ENCODE measurements around the gene NACAD. TPM values are rescaled to one million over a fixed set of nuclear protein-coding genes. Genes with fewer than 3 reads are reported as not detected.

NACAD gene
- total RNA-seq, 4 donors from 2014 or later: 0.51 to 26.9 (median 5.4) TPM

GRCh38 chr7:45044338-45044737, 44.4 kb downstream of the NACAD start:
- Histone ChIP-seq H3K27ac (no peak overlapping the region), H3K4me1 (no peaks in the 10 kb centered on the region), H3K36me3 (no peaks in the 10 kb centered on the region), H3K4me3 (no peak overlapping the region), H3K27me3 (no peaks in the 10 kb centered on the region), H3K9me3 (no peaks in the 10 kb centered on the region)
- DNase-seq: no peak
- intact Hi-C loops (cut with DNase I; ENCODE audit: low total_unique reads): no loop called here
- TF ChIP-seq CTCF (IDR thresholded peaks at IDR 0.05): no peak
- no peak for TF ChIP-seq POLR2A (IDR thresholded peaks at IDR 0.05)

- DNase-seq: no peak
- H3K4me3 ChIP-seq: no peak overlapping the region
- no peaks in the 10 kb centered on the region for H3K36me3 ChIP-seq
- no peak overlapping the region for H3K27ac ChIP-seq
- no peaks in the 10 kb centered on the region for H3K4me1 ChIP-seq
- H3K27me3 ChIP-seq: no peaks in the 10 kb centered on the region
- intact Hi-C loops (cut with DNase I; ENCODE audit: low total_unique reads): no loop called here
- no peak for TF ChIP-seq POLR2A (IDR thresholded peaks at IDR 0.05)
- TF ChIP-seq CTCF (IDR thresholded peaks at IDR 0.05): no peak
- H3K9me3 ChIP-seq: no peaks in the 10 kb centered on the region
Measured at GRCh38 chr7:45039106-45039505, 49.7 kb downstream of the NACAD start.

- no peak for DNase-seq
- Histone ChIP-seq H3K27me3 (no peaks in the 10 kb centered on the region), H3K27ac (no peak overlapping the region), H3K4me1 (no peaks in the 10 kb centered on the region), H3K9me3 (no peaks in the 10 kb centered on the region), H3K4me3 (no peak overlapping the region), H3K36me3 (no peaks in the 10 kb centered on the region)
- TF ChIP-seq POLR2A (IDR thresholded peaks at IDR 0.05) (no peak), CTCF (IDR thresholded peaks at IDR 0.05) (no peak)
- intact Hi-C loops (cut with DNase I; ENCODE audit: low total_unique reads): no loop called here
Measured at GRCh38 chr7:45037876-45038275, 50.9 kb downstream of the NACAD start.

- Histone ChIP-seq H3K27me3 (no peaks in the 10 kb centered on the region), H3K9me3 (no peaks in the 10 kb centered on the region), H3K4me3 (no peak overlapping the region), H3K36me3 (no peaks in the 10 kb centered on the region), H3K27ac (no peak overlapping the region), H3K4me1 (no peaks in the 10 kb centered on the region)
- no peak for DNase-seq
- TF ChIP-seq CTCF (IDR thresholded peaks at IDR 0.05) (no peak), POLR2A (IDR thresholded peaks at IDR 0.05) (no peak)
- intact Hi-C loops (cut with DNase I; ENCODE audit: low total_unique reads): no loop called here
Measured at GRCh38 chr7:45036796-45037195, 52.0 kb downstream of the NACAD start.

- Histone ChIP-seq H3K36me3 (no peaks in the 10 kb centered on the region), H3K9me3 (no peaks in the 10 kb centered on the region), H3K27ac (no peak overlapping the region), H3K27me3 (no peaks in the 10 kb centered on the region), H3K4me3 (no peak overlapping the region), H3K4me1 (no peaks in the 10 kb centered on the region)
- intact Hi-C loops (cut with DNase I; ENCODE audit: low total_unique reads): no loop called here
- DNase-seq: no peak
- TF ChIP-seq CTCF (IDR thresholded peaks at IDR 0.05): no peak
- TF ChIP-seq POLR2A (IDR thresholded peaks at IDR 0.05): no peak
Measured at GRCh38 chr7:45036317-45036716, 52.5 kb downstream of the NACAD start.

Data from uterus (tissue), 4 donors.